ENCODE results near the gene BZW1.
A peak's percentile ranks its signal among the peaks of the same experiment; 100 is the strongest.
"Not testable (repeated sequence)": the region's sequence is repeated elsewhere in the genome, so short reads cannot be mapped to it uniquely, and the experiment has no call there.

Gene BZW1

DNA sequence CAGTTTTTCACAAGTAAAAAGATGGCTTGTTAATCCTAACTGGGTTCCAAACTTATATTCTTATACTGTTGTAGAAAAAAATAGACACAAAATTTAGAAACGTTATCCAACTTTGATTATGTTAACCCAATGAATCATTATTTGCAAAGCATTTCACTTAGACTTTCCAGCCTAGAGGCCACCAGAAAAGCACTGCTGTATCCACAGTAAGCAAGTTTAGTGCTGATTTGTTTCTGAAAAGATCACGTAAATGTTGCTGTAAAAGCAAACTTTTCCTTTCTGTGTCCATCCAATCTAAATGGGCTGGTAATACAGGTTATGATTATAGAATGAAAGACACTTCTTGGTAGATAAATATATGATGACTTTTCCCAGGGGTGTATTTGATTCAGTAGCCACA, 17.6 kb upstream of the BZW1 start:
- DNase-seq: no peak

- no peak for DNase-seq
Measured at GRCh38 chr2:200795028-200795440, 16.7 kb upstream of the BZW1 start.

DNA sequence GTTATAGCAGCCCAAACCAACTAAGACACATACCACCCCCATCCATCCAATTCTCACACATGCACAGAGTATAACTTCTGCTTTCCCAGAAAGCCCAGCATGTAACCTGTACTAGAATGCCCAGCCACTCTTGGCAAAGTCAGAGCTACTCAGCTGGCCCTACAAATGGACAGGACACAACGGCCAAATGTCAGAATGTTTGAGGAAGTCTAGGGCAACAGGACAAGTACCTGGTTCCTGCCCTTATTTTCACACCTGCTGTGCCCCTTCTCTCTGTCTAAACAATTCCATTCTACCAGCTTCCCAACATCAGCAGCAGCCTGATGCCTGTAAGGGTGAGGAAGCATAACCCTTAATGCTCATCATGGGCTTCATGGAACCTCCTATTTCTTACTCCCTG, 15.1 kb upstream of the BZW1 start:
- no peak for DNase-seq

- no peak for DNase-seq
Measured at GRCh38 chr2:200797242-200797770, 14.4 kb upstream of the BZW1 start.

GRCh38 chr2:200798514-200798913, 13.2 kb upstream of the BZW1 start:
- DNase-seq: no peak

DNA sequence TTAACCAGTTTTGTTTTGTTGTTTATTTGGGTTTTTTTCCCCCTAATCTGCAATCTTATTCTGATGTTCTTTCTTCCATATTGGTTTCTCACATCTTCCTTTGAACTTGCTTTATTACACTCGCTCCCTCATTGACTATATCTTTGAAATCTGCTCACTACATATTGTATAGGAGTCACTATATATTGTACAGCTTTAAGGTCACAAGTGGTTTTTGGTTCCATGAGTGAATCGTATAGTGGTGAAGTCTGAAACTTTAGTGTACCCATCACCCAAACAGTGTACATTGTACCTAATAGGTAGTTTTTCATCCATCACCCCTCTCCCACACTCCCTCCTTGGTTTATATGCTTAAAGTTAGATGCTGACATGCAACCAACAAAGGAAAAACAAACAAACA, 11.3 kb upstream of the BZW1 start:
- no peak for DNase-seq

DNA sequence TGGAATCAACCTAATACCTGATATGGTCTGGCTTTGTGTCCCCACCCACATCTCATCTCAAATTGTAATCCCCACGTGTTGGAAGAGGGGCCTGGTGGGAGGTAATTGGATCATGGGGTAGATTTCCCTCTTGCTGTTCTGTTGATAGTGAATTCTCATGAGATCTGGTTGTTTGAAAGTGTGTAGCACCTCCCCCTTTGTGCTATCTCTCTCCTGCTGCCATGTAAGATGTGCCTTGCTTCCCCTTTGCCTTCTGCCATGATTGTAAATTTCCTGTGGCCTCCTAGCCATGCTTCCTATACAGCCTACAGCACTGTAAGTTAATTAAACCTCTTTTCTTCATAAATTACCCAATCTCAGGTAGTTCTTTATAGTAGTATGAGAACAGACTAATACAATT, 10.3 kb upstream of the BZW1 start:
- not testable (repeated sequence) for DNase-seq

GRCh38 chr2:200809506-200810251, 2.0 kb upstream of the BZW1 start:
- DNase-seq: no peak

DNA sequence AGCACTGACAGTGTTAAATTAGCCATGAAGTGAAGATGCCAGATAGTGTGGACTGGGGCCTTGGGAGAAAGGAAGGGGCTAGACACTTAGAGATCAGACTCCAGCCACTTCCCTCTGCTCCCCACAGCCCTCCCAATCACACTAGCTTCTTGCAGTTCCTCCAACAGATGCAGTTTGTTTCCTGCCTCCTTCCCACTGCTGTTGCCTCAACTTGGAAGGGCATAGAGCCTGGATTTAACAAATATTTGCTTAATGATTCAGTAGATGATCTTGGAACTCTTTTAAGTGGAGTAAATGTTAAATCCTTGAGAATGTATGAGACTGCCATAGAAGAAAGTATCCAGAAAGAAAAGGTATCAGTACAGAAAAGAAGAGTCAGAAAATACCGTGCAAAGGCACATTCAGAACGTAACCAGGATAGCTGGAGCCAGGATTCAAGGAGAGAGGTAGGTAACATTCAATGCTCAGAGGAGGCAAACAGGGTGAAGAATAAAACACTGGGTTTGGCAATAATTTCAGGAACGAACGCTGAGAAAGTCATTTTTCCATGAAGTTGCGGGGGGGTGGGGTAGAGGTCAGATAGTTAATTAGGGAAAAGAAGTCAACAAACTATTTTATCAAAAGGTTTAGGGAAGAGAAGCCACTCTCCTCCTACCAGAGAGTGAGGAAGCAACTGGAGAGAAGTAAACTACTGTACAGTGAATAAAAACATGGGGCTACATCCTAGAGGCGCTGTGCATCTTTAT, 1.3 kb upstream of the BZW1 start:
- no peak for DNase-seq

DNA sequence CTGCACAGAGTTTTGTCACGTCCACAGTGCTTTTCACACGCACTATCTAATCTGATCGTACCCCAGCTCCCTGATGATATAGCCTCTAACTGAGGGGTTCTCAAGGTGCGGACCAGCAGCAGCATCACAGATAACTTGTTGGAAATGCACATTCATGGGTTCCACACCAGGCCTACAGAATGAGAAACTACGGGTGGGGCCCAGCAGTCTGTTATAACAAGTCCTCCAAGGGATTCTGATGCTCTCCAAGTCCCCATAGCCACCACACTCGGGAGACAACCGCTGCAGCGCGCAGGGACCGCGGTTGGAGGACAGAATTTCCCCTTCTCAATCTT, 745 bp upstream of the BZW1 start:
- no peak for DNase-seq

GRCh38 chr2:200812122-200813022, 662 bp downstream of the BZW1 start:
- DNase-seq: peak; percentile 60 to 74

GRCh38 chr2:200814276-200814815, 2.6 kb downstream of the BZW1 start:
- peak in 1 of 2 donors; percentile 34 for DNase-seq

DNA sequence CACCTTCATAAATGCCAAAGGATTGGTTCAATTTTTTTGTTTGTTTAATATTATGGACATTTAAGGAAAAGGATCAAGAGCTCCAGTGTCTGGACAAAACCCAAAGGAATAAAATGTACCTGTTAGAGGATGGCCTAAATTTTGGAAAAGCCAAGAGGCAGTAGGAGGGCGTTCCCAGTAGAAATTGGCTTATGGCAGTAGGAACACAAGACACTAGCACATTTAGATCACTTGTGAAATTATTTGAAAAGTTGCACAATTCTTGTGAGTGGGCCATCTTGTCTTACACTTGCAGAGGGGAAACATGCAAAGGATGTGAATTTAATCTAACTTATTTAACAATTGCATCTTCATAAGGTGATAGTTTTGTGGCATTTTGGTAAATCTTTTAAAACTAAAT, 3.2 kb downstream of the BZW1 start:
- no peak for DNase-seq

DNA sequence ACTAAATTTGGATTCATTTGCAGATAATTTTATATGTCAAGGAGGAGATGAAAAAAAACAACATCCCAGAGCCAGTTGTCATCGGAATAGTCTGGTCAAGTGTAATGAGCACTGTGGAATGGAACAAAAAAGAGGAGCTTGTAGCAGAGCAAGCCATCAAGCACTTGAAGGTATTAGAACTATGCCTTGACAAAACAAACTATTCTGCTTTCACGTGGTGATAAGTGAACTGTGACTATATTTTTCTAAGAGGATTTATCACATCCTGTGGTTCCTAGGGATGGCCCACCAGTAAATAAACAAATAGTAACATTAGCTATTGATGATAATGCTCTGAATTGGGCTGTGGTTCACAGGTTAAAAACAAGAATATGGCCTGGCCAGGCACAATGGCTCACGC, 7.0 kb downstream of the BZW1 start:
- DNase-seq: not testable (repeated sequence)

DNA sequence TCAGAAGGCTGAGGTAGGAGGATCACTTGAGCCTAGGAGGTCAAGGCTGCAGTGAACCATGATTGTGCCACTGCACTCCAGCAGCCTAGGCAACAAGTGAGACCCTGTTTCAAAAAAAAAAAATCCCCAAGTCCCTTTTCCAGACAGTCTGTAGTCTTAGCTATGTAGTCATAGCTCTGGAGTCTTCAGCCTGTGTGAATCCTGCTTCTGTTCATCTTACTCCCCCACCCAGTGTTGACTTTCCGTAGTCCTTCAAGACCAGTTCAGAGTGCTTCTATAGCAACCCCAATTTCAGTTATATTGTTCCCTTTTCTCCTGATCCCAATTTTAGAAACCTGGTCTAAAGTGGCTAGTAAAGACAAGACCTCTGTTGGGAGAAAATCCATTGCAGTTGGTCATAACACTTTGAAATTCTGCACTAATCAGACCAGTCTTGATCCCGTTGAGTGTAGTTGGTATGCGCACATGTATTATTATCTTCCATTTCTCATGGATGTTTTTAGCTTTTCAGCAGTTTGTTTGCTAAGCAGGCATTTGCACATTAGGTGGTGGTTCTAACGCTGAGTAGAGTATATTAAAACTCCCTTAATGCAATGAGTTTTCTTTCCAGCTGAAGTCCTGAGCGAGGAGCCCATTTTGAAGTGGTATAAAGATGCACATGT, 9.0 kb downstream of the BZW1 start:
- no peak for DNase-seq

- no peak for DNase-seq
Measured at GRCh38 chr2:200821686-200822245, 10.1 kb downstream of the BZW1 start.

DNA sequence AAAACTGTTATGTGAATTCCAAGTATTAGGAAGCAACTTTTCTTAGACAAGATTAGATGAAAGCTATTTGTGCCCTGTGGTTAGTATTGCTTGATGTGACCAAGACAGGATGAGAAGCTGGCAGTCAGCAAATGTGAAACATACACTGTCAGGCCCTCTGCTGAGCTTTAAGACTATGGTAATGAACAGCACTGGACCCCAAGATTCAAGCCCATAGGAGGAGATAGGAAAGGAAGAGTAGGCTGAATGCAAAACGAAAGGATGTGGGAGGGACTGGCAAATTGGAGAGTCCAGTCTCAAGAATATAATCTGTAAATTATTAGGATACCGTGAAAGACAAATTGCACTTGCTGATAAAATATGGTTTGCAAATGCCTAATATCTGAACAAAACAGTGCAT, 16.4 kb downstream of the BZW1 start:
- DNase-seq: no peak

DNA sequence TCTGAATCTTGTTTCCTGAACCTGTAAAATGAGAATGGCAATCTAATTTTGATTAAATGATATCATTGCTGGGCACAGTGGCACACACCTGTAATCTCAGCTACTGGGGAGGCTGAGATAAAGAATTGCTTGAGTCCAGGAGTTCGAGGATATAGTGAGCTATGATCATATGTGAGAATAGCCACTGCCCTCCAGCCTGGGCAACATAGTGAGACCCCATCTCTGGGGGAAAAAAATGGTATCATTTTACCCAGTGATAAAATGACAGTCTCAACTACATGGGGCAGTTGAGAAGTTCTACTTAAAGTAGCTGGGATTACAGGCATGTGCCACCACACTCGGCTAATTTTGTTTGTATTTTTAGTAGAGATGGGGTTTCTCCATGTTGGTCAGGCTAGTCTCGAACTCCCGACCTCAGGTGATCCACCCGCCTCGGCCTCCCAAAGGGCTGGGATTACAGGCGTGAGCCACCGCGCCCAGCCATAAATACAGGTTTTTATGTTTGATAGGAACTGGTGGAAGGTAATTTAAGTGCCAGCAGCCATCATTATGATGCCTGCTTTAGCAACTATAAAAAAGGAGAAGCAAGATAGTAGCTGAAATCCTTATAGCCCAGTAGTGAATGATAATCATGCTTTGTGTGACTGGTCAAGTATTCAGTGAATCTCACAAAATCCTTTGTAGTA, 17.0 kb downstream of the BZW1 start:
- DNase-seq: no peak

DNA sequence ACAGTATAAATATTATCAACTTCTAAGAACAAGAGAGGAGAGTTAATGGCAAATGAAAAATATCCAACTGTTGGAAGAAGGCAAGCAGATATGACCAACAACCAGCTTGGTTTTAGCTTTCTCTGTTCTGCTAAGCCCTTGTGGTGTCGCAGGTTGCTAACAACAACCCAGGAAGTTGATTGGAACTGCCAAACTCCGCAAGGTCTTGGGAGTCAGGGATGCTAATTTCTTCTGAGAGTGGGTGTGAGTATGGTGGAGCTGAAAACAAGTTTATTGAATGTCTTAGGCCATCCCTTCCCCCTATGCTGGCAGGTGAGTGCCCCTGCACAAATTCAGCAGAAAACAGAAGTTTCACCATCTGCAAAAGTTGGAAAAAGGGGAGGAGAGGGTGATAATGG, 17.5 kb downstream of the BZW1 start:
- no peak for DNase-seq

GRCh38 chr2:200834701-200835100, 23.0 kb downstream of the BZW1 start:
- DNase-seq: no peak

GRCh38 chr2:200839513-200839912, 27.8 kb downstream of the BZW1 start:
- no peak for DNase-seq

All from CD4-positive, alpha-beta T cell treated with Interferon alpha-2 for 1 hour (primary cell).